ENCODE data around the gene DOCK7. TPM values are rescaled to one million over a fixed set of nuclear protein-coding genes. Genes with fewer than 3 reads are reported as not detected.
"Not testable (repeated sequence)": the region's sequence is repeated elsewhere in the genome, so short reads cannot be mapped to it uniquely, and the experiment has no call there.

DOCK7 gene
- total RNA-seq, 1 experiment from 2014 or later = 102 TPM

GRCh38 chr1:62612770-62613169 is 75.4 kb downstream of the DOCK7 start:
- no peak for DNase-seq (ENCODE audit: low read depth)

- not testable (repeated sequence) for DNase-seq (ENCODE audit: low read depth)
Measured at GRCh38 chr1:62610588-62610987, 77.6 kb downstream of the DOCK7 start.

DNA sequence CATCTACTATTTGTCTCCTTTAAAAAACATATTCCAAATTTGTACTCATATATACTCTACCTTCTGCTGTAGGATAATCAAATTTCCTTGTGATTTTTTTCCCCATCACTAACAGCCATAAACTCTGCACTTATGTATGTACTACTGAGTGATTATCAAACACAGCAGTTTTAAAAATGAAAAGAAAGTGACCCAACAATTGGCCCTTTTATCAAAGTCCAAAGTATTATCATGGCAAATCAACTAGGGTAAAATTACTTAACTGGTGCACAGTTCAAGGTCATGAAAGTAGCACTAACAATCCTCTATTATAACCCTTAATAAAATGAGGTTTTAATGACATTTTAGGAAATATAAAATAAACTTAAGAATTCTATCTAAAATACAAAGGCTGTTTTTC is 79.3 kb downstream of the DOCK7 start:
- no peak for DNase-seq (ENCODE audit: low read depth)

- no peak for DNase-seq (ENCODE audit: low read depth)
Measured at GRCh38 chr1:62601457-62601856, 86.7 kb downstream of the DOCK7 start.

DNA sequence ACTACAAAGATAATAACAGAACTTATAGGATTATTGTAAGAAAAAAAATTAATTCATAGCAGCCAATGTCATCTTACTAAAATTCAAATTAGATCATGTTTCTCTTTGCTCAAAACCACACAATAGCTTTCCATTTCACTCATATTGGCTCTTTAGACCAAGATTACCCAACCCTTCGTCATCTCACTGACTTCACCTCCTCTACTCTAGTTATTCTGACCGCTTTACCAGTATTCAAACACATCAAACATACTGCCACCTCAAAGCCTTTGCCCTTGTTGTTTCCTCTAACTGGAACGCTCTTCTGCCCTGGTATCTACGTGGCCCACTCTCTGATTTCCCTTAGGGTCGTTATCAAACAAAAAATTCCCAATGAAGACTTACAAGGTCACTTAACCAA is 89.1 kb downstream of the DOCK7 start:
- no peak for DNase-seq (ENCODE audit: low read depth)

DNA sequence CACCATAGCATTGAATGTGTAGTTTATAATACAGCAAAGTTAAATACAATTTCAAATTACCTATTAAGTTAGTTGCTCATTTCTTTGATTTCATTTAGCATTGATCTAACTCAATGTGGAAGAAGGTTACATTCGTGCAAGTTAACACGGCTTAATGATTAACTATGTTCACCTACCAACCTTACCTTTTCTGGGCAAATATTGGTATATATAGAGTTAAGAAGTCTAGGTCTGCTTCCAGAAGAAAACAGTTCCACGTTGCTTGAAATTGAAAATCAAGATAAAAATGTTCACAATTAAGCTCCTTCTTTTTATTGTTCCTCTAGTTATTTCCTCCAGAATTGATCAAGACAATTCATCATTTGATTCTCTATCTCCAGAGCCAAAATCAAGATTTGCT is 90.9 kb downstream of the DOCK7 start, which contains the start of gene ANGPTL3:
Gene ANGPTL3 (plus strand): TSS at position 240 of the 400 bp plus-strand sequence. CDS start 47 bp downstream, at position 287.
- no peak for DNase-seq (ENCODE audit: low read depth)

DNA sequence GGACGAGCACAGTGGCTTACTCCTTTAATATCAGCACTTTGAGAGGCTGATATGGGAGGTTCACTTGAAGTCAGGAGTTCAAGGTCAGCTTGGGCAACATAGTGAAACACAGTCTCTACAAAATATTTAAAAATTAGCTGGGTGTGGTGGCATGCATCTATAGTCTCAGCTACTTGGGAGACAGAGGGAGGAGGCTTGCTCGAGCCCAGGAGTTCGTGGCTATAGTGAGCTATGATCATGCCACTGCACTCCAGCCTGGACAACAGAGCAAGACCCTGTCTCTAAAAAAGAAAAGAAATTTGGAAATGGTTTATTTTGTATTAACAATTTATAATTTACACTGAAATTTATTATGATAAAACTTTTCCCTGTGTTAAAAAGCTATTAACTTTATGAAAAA is 92.5 kb downstream of the DOCK7 start:
- DNase-seq (ENCODE audit: low read depth) = no peak

DNA sequence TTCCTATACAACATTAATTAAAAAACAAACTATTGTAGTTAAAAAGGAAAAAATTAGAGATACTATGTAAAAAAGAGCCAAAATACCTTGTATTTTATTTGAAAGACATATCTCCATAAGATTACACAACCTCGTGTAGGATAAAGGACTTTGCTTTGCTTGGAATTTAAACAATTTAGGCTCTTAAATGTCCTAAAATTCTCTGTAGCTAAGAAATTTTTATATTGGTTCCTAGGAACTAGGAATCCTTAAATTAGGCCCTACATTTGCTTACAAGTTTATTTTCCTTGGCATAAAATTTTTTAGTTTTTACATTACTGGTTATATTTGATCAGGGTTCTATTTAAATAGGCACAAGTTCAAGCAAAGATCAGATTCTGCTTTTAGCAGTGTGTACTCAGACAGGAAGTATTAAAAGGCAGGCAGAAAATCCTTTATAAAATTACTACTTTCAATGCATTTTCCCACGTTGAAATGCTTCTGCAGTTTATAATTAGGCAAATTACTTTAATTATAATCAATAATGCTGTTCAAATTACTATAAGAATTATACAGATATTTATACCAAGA is 94.3 kb downstream of the DOCK7 start:
- DNase-seq (ENCODE audit: low read depth) = no peak

GRCh38 chr1:62590970-62591368 is 97.2 kb downstream of the DOCK7 start:
- DNase-seq (ENCODE audit: low read depth) = no peak

DNA sequence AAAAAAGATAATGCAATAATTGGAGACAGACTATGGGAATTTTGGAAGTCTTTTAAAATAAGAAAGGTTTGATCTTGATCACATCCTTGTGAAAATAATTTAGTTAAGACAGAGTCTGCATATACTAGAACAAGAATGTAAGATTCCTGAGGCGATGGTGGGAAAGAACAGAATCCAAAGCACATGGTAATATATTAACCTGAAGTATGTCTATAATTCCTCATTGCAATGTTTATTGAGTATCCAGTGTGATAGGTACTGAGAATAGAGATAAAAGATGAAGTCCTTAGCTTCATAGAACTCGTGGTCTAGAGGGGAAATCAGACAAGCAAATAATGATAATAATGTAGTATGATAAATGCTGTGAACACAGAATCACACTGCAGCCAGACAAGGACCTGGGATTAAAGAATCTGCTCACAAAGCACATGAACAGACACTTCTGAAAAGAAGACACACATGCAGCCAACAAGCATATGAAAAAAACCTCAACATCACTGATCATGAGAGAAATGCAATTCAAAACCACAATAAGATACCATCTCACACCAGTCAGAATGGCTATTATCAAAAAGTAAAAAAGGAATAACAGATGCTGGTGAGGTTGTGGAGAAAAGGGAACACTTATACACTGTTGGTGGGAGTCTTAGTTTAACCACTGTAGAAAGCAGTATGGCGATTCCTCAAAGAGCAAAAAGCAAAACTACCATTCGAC is 97.8 kb downstream of the DOCK7 start:
- no peak for DNase-seq (ENCODE audit: low read depth)

DNA sequence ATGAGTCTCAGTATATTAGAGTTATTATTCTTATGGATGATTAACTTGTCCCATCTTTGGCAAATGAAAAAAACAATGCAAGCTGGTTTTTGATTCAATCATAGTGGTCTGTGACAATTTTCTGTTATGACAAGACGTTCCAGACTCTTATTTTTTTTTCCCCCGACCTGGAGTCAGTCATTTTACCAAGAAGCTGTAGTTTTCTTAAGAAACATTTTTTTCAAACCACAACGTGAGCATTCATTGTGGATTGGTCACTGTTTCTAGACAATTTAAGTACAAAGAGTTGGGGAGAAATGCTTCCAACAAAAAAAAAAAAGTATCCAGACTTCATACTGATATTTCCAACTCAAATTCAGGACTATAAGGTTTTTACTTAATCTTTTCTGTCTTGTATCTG is 98.9 kb downstream of the DOCK7 start:
- DNase-seq (ENCODE audit: low read depth) = no peak

DNA sequence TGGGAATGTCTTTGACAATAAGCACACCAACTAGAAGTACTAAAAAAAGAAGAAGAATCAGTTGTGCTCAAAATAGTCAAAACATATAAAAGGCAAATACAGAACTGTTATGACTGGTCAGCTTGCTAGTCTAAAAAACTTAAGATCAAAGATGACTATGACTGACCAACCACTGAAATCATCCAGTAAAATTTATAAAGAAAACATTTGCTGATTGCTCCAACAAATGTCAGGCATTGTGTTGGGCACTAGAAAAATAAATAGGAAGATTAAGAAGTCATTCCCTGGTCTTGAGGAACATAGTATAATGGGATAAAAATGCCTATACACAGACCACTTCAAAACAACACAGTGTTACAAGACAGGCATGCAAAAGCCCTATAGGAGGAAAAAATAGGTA is 100.2 kb downstream of the DOCK7 start:
- DNase-seq (ENCODE audit: low read depth) = no peak

- DNase-seq (ENCODE audit: low read depth) = no peak
Measured at GRCh38 chr1:62585469-62586155, 102.6 kb downstream of the DOCK7 start.

GRCh38 chr1:62573675-62574074 is 114.5 kb downstream of the DOCK7 start:
- no peak for DNase-seq (ENCODE audit: low read depth)

DNA sequence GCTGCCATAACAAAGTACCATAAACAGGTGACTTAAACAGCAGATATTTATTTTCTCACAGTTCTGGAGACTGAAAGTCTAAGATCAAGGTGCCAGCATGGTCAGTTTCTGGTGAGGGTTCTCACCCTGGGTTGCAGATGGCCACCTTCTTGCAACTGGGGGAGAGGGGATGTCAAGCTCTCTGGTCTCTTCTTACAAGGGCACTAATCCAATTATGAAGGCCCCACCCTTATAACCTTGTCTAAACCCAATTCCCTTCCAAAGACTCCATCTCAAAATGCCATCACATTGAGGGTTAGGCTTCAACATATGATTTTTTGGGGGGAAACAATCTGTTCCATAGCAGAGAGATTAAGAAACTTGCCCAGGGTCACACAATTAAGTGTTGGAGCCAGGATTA is 115.7 kb downstream of the DOCK7 start:
- DNase-seq (ENCODE audit: low read depth) = no peak

DNA sequence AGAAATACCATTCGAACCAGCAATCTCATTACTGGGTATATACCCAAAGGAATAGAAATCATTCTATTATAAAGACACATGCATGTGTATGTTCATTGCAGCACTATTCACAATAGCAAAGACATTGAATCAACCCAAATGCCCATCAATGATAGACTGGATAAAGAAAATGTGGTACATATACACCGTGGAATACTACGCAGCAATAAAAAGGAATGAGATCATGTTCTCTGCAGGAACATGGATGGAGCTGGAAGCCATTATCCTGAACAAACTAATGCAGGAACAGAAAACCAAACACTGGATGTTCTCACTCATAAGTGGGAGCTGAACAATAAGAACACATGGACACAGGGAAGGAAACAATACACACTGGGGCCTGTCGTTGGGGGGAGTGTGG is 116.7 kb downstream of the DOCK7 start:
- not testable (repeated sequence) for DNase-seq (ENCODE audit: low read depth)

DNA sequence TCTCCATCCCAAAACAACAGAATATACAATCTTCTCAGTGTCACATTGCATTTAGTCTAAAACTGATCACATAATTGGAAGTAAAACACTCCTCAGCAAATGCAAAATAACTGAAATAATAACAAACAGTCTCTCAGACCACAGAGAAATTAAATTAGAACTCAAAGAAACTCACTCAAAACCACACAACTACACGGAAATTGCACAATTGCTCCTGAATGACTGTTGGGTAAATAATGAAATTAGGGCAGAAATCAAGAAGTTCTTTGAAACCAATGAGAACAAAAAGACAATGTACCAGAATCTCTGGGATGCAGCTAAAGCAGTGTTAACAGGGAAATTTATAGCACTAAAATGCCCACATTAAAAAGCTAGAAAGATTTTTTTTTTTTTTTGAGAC is 120.3 kb downstream of the DOCK7 start:
- DNase-seq (ENCODE audit: low read depth) = not testable (repeated sequence)

DNA sequence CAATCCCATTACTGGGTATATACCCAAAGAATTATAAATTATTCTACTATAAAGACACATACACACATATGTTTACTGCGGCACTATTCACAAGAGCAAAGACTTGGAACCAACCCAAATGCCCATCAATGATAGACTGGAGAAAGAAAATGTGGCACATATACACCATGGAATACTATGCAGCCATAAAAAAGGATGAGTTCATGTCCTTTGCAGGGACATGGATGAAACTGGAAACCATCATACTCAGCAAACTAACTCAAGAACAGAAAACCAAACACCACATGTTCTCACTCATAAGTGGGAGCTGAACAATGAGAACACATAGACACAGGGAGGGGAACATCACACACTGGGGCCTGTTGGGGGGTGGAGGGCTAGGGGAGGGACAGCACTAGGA is 121.0 kb downstream of the DOCK7 start:
- DNase-seq (ENCODE audit: low read depth) = not testable (repeated sequence)

- no peak for DNase-seq (ENCODE audit: low read depth)
Measured at GRCh38 chr1:62561306-62561705, 126.9 kb downstream of the DOCK7 start.

DNA sequence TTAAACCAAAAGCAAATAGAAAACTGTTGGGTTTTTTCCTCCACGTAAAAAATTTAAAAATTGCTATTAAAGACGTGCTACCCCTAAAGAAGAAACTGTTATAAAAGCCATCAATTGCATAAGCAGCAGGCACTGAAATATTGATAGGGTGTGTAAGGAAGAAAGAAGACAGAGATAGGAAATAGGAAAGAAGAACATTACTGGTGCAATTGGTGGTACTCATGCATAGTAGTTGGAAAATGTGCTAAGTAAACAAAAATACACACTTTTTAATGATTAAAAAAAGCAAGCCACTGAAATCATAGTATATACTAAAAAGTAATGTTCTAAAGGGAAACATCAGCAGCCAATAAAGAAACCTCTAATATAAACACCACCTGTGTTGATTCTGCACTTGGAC is 143.6 kb downstream of the DOCK7 start:
- DNase-seq (ENCODE audit: low read depth) = no peak

DNA sequence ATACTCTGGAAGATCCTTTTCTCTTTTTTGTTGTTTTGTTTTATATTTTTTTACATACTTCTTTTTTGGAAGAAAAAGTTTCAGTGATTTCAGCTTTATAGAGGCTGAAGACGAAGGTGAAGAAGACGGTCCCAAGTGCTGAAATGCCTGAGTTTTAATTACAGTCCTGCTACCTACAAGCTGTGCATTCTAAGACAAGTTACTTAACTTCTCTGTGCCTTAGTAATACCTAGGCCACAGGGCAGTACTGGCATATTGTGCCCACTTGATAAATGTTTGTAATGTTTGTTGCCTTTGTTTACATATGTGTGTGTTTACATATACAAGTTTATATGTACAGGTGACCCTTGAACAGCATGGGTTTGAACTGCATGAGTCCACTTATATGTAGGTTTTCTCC is 147.1 kb downstream of the DOCK7 start:
- no peak for DNase-seq (ENCODE audit: low read depth)

GRCh38 chr1:62539028-62539447 is 149.1 kb downstream of the DOCK7 start:
- DNase-seq (ENCODE audit: low read depth) = no peak

GRCh38 chr1:62536865-62537264 is 151.3 kb downstream of the DOCK7 start:
- no peak for DNase-seq (ENCODE audit: low read depth)
